WTC11 (cell line): ENCODE results near the gene C1orf232.

Experiments used
- FOXP1 ChIP-seq: sonication (generic); formaldehyde crosslinking; IDR thresholded peaks from 2 replicates; pipeline ENCODE4 v1.8.0; 2022; ENCODE audit warnings: missing genetic modification reagents, mild to moderate bottlenecking, moderate library complexity, borderline replicate concordance
- TF ChIP-seq, protein P1 (sequence below): fragments of 200-600 bp; IDR thresholded peaks from 2 replicates; pipeline ENCODE4 v1.8.0; 2022; ENCODE audit warnings: antibody characterized with exemption
- TF ChIP-seq, protein P2 (sequence below): sonication (generic); formaldehyde crosslinking; IDR thresholded peaks from 2 replicates; pipeline ENCODE4 v1.8.1; 2023; ENCODE audit warnings: mild to moderate bottlenecking, missing genetic modification reagents, moderate library complexity

DNA sequence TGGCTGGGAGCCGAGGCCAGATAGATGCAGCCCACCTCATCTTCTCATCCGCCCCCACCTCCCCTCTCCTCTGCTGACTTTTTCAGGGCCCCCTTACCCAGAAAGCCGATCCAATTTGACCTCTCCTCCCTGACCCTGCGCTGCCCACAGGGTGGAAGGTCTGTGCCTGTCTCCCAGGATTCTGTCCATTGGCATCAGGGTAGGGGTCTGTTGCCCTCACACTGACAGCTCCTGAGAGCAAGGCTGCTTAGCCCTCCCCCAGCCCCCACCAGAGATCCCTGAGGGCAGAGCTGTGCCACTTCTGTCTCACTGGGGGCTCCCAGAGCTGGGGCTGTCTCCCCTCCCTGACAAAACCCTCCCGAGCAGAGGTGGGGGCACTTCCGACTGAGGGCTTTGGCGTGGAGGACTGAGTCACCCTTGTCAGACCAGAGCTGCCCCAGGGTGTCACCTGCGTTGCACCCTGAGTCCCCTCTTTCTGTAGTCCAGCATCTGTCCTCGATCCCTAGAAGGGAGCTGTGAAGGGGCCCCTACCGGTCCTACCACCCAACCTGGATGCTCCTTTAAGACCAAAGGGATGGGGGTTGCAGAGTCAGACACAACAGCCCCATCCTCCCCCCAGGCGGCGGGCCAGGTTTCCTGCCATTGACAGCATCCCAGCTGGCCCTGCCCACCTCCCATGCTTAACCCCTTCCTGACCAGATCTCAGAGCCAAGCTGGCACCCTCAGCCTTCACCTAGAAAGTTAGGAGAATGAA, 12.3 kb downstream of the C1orf232 start:
- TF ChIP-seq, protein P1, sequence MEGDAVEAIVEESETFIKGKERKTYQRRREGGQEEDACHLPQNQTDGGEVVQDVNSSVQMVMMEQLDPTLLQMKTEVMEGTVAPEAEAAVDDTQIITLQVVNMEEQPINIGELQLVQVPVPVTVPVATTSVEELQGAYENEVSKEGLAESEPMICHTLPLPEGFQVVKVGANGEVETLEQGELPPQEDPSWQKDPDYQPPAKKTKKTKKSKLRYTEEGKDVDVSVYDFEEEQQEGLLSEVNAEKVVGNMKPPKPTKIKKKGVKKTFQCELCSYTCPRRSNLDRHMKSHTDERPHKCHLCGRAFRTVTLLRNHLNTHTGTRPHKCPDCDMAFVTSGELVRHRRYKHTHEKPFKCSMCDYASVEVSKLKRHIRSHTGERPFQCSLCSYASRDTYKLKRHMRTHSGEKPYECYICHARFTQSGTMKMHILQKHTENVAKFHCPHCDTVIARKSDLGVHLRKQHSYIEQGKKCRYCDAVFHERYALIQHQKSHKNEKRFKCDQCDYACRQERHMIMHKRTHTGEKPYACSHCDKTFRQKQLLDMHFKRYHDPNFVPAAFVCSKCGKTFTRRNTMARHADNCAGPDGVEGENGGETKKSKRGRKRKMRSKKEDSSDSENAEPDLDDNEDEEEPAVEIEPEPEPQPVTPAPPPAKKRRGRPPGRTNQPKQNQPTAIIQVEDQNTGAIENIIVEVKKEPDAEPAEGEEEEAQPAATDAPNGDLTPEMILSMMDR = no peak
- TF ChIP-seq FOXP1 (CRISPR knock-in tag) = no peak
- TF ChIP-seq, protein P2, sequence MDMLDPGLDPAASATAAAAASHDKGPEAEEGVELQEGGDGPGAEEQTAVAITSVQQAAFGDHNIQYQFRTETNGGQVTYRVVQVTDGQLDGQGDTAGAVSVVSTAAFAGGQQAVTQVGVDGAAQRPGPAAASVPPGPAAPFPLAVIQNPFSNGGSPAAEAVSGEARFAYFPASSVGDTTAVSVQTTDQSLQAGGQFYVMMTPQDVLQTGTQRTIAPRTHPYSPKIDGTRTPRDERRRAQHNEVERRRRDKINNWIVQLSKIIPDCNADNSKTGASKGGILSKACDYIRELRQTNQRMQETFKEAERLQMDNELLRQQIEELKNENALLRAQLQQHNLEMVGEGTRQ (CRISPR knock-in tag) = no peak
